Right lobe of liver (tissue), 4 donors: ENCODE measurements around the gene HBZ.

Experiments used
- POLR2A ChIP-seq: fragments of 450-650 bp; IDR thresholded peaks from one replicate; pipeline ENCODE4 v1.6.1; 2017; ENCODE audit warnings: antibody characterized with exemption, mild to moderate bottlenecking
- TF ChIP-seq, protein P1 (sequence below), 4 donors: fragments of 200-600 bp in 3 of 4; fragments of 450-650 bp in 1 of 4; IDR thresholded peaks; one replicate each; pipeline versions ENCODE4 v1.5.1 to v1.8.0; 2016 to 2022; ENCODE audit warnings: antibody characterized with exemption in 4 of 4, mild to moderate bottlenecking in 2 of 4
- donor health status: DM: no; HTN: no; CAD: no.
- donor health status: DM: no; HTN: no; CAD: no.
- donor health status: DM: no; HTN: yes; CAD: no.

DNA sequence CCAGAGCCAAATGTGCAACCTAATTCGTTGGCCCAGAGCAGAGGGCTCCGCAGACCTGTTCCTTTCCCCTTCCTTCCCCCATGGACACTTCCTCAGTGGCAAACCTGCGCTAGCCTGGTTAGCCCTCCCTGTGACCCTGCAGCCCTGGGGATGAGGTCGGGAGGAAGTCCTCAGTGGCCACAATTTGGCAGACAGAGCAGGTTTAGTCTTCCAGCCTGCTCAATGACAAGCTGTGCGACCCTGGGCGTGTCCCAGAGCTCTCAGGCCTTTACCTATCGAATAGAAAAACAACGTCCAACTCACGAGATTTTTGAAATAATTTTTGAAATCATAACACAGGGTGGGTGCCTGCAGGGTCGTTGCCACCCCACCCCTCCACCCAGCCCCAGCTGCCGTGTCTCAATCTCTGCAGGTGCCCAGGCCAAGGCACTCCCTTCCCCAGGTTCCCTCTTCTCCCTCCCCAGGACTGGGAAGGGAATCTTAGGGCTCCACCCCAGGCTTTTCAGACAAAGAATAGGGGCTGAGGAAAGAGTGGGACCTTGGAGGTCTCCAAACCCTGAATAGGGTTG, 14.8 kb downstream of the HBZ start:
- TF ChIP-seq, protein P1, sequence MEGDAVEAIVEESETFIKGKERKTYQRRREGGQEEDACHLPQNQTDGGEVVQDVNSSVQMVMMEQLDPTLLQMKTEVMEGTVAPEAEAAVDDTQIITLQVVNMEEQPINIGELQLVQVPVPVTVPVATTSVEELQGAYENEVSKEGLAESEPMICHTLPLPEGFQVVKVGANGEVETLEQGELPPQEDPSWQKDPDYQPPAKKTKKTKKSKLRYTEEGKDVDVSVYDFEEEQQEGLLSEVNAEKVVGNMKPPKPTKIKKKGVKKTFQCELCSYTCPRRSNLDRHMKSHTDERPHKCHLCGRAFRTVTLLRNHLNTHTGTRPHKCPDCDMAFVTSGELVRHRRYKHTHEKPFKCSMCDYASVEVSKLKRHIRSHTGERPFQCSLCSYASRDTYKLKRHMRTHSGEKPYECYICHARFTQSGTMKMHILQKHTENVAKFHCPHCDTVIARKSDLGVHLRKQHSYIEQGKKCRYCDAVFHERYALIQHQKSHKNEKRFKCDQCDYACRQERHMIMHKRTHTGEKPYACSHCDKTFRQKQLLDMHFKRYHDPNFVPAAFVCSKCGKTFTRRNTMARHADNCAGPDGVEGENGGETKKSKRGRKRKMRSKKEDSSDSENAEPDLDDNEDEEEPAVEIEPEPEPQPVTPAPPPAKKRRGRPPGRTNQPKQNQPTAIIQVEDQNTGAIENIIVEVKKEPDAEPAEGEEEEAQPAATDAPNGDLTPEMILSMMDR (IDR thresholded peaks at IDR 0.05): no peak
- TF ChIP-seq POLR2A: no peak
